Measurements from ENCODE around the gene TFB1M.
"Not testable (repeated sequence)": the region's sequence is repeated elsewhere in the genome, so short reads cannot be mapped to it uniquely, and the experiment has no call there.

Gene TFB1M

DNA sequence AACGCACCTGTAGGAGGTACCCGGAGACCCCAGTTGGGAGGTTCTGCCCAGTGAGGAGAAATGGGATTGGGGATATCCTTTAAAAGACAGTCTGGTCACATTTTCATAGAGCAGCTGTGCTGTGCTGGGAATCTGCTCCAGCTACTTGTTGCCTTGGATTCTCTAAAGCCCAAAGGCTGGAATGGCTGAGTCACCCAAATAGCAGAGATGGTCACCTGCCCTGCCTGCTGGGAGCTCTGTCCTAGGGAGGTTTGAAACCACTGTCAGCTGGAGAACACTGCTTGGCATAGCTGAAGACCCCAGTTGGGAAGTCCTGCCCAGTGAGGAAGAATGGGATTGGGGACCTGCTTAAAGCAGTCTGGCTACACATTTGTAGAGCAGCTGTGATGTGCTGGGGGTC is 34.8 kb upstream of the TFB1M start:
- Histone ChIP-seq H3K9me3 (ENCODE audit: low read depth, low read length) (no peaks in the 10 kb centered on the region), H3K27ac (no peak overlapping the region), H3K4me3 (no peak overlapping the region), H3K9ac (ENCODE audit: insufficient read length) (no peak overlapping the region), H3K36me3 (ENCODE audit: insufficient read depth, low read length) (no peaks in the 10 kb centered on the region)
- no peak for DNase-seq (ENCODE audit: low read depth, low spot score)
- TF ChIP-seq EZH2 (IDR thresholded peaks at IDR 0.05) = no peak
- TF ChIP-seq FOXP2 (optimal IDR thresholded peaks at IDR 0.05; ENCODE audit: control extremely low read depth, extremely low read length, insufficient read depth) = no peak
- no peak for TF ChIP-seq POLR2AphosphoS5 (IDR thresholded peaks at IDR 0.05; ENCODE audit: borderline replicate concordance, low read depth, low read length)

DNA sequence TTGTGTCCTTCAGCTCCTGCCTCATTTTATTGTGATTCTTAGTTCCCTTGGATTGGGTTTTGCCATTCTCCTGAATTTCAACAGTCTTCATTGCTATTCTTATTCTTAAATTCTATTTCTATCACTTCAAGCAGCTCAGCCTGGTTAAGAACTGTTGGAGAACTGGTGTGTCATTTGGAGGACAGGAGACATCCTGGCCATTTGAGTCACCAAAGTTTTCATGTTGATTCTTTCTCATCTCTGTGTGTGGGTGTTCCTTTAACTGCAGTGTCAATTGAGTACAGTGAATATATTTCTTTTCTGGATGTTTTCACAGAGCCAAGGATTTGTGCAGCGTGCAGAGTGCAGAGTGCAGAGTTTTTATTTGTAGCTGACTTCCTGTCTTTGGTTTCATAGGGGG is 33.5 kb upstream of the TFB1M start:
- Histone ChIP-seq H3K9ac (ENCODE audit: insufficient read length) (no peak overlapping the region), H3K4me3 (no peak overlapping the region), H3K27ac (no peak overlapping the region), H3K36me3 (ENCODE audit: insufficient read depth, low read length) (no peaks in the 10 kb centered on the region), H3K9me3 (ENCODE audit: low read depth, low read length) (no peaks in the 10 kb centered on the region)
- TF ChIP-seq FOXP2 (optimal IDR thresholded peaks at IDR 0.05; ENCODE audit: control extremely low read depth, extremely low read length, insufficient read depth) (no peak), EZH2 (IDR thresholded peaks at IDR 0.05) (no peak), POLR2AphosphoS5 (IDR thresholded peaks at IDR 0.05; ENCODE audit: borderline replicate concordance, low read depth, low read length) (no peak)
- DNase-seq (ENCODE audit: low read depth, low spot score) = no peak

DNA sequence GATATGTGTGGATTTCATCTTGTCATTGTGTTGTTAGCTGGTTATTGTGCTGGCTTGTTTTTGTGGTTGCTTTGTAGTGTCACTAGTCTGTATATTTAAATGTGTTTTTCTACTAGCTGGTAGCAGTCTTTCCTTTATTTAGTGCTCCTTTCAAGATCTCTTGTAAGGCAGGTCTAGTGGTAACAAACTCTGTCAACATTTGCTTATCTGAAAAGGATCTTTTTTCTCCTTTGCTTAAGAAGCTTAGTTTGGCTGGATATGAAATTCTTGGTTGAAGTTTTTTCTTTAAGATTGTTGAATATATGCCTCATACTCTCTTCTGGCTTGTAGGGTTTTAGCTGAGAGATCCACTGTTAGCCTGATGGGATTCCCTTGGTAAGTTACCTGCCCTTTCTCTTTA is 32.7 kb upstream of the TFB1M start:
- Histone ChIP-seq H3K36me3 (ENCODE audit: insufficient read depth, low read length) (no peaks in the 10 kb centered on the region), H3K9ac (ENCODE audit: insufficient read length) (no peak overlapping the region), H3K27ac (no peak overlapping the region), H3K9me3 (ENCODE audit: low read depth, low read length) (no peaks in the 10 kb centered on the region), H3K4me3 (no peak overlapping the region)
- TF ChIP-seq FOXP2 (optimal IDR thresholded peaks at IDR 0.05; ENCODE audit: control extremely low read depth, extremely low read length, insufficient read depth) (no peak), POLR2AphosphoS5 (IDR thresholded peaks at IDR 0.05; ENCODE audit: borderline replicate concordance, low read depth, low read length) (no peak)
- no peak for DNase-seq (ENCODE audit: low read depth, low spot score)

DNA sequence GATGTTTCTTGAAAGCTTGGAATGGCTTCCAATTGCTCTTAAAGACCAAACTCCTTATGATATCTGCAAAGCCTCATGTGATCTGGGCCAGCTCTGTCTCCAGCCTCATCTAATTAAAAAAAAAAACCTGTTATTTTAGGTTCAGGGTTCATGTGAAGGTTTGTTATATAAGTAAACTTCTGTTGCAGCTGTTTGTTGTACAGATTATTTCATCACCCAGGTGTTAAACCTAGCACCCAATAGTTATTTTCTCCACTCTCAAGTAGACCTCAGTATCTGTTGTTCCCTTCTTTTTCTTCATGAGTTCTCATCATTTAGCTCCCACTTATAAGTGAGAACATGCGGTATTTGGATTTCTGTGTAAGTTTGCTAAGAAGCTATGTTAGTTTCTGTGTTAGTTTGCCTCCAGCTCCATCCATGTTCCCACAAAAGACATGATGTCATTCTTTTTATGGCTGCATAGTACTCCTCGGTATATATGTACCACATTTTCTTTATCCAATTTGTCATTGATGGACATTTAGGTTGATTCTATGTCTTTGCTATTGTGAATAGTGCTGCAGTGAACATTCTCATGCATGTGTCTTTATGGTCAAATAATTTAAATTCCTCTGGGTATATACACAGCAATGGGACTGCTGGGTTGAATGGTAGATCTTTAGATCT is 30.2 kb upstream of the TFB1M start:
- no peak for TF ChIP-seq FOXP2 (optimal IDR thresholded peaks at IDR 0.05; ENCODE audit: control extremely low read depth, extremely low read length, insufficient read depth)
- no peak for TF ChIP-seq EZH2 (IDR thresholded peaks at IDR 0.05)
- TF ChIP-seq POLR2AphosphoS5 (IDR thresholded peaks at IDR 0.05; ENCODE audit: borderline replicate concordance, low read depth, low read length) = no peak
- no peaks in the 10 kb centered on the region for H3K36me3 ChIP-seq (ENCODE audit: insufficient read depth, low read length)
- no peak overlapping the region for H3K4me3 ChIP-seq
- H3K9me3 ChIP-seq (ENCODE audit: low read depth, low read length) = no peaks in the 10 kb centered on the region
- DNase-seq (ENCODE audit: low read depth, low spot score) = no peak
- no peak overlapping the region for H3K27ac ChIP-seq
- H3K9ac ChIP-seq (ENCODE audit: insufficient read length) = no peak overlapping the region

DNA sequence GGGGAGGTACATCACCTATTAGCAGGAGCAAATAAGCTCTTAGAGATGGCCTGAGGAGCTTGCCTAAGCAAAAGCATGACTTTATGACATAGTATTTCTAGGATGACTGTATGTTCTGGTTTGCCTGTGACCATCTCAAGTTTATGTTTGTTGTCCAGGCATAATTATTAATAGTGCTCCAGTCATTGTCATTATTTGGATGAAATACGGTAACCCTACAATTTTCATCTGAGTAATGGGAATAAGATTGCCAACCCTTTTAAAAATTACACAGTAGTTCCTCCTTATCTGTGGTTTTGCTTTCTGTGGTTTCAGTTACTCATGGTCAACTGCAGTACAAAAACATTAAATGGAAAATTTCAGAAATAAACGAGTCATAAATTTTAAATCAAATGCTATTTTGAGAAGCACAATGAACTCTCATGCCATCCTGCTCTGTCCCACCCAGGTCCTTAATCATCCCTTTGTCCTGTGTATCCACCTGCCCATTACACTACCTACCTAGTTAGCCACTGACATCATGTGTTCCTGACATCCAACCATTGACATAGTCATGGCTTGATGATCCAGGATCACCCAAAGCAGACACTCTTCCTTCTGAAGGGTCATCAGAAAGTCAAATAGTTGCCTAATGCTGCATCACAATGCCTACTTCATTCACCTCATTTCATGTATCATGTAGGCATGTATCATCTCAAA is 27.0 kb upstream of the TFB1M start:
- H3K9ac ChIP-seq (ENCODE audit: insufficient read length) = no peak overlapping the region
- TF ChIP-seq EZH2 (IDR thresholded peaks at IDR 0.05) (no peak), FOXP2 (optimal IDR thresholded peaks at IDR 0.05; ENCODE audit: control extremely low read depth, extremely low read length, insufficient read depth) (no peak), POLR2AphosphoS5 (IDR thresholded peaks at IDR 0.05; ENCODE audit: borderline replicate concordance, low read depth, low read length) (no peak)
- H3K4me3 ChIP-seq = no peak overlapping the region
- H3K27ac ChIP-seq = no peak overlapping the region
- DNase-seq (ENCODE audit: low read depth, low spot score) = no peak
- H3K36me3 ChIP-seq (ENCODE audit: insufficient read depth, low read length) = no peaks in the 10 kb centered on the region
- H3K9me3 ChIP-seq (ENCODE audit: low read depth, low read length) = no peaks in the 10 kb centered on the region

DNA sequence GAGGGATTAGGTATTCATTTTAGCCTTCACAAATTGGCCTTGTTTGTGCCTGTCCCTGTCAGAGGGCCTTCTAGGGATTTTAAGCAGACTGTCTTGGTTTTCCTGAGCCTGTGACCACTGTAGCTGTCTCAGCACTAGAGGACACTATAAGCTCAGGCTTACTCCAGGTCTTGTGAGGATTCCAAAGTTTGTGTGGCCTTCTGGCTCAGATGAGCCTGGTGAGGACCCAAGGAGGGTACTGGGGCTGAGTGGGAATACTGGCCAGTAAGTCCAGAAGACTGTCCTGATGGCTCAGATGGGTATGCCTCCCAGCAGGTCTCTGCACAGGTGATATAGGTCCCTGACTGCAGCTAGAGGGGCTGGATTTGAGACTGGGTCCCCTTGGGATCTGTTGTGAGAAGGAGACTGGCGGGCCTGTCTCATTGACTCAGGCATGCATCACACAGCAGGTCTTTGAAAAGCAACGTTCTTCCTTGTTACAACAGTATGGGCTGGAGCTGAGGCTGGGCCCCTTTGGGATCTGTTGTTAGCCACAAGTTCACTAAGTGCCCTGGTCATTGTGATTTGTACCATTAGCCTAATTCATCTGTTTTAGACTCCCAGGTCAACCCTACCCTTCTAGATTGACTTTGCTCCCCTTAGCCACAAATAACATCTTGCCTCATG is 26.3 kb upstream of the TFB1M start:
- DNase-seq (ENCODE audit: low read depth, low spot score) = no peak
- Histone ChIP-seq H3K27ac (no peak overlapping the region), H3K36me3 (ENCODE audit: insufficient read depth, low read length) (no peaks in the 10 kb centered on the region), H3K4me3 (no peak overlapping the region), H3K9ac (ENCODE audit: insufficient read length) (no peak overlapping the region), H3K9me3 (ENCODE audit: low read depth, low read length) (no peaks in the 10 kb centered on the region)
- TF ChIP-seq POLR2AphosphoS5 (IDR thresholded peaks at IDR 0.05; ENCODE audit: borderline replicate concordance, low read depth, low read length) = no peak
- TF ChIP-seq FOXP2 (optimal IDR thresholded peaks at IDR 0.05; ENCODE audit: control extremely low read depth, extremely low read length, insufficient read depth) = no peak
- TF ChIP-seq EZH2 (IDR thresholded peaks at IDR 0.05) = no peak

DNA sequence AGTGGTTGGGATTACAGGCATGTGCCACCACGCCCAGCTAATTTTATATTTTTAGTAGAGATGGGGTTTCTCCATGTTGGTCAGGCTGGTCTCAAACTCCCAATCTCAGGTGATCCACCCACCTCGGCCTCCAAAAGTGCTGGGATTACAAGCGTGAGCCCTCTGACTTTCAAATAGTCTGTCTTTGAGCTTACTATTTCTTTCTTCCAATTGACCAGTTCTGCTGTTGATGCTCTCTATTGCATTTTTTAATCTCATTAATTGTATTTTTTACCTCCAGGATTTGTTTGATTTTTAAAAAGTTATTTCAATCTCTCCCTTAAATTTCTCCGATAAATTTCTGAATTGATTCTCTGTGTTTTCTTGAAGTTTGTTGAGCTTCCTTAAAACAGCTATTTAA is 25.6 kb upstream of the TFB1M start:
- not testable (repeated sequence) for H3K9ac ChIP-seq (ENCODE audit: insufficient read length); H3K27ac ChIP-seq; H3K4me3 ChIP-seq; DNase-seq (ENCODE audit: low read depth, low spot score); H3K9me3 ChIP-seq (ENCODE audit: low read depth, low read length); H3K36me3 ChIP-seq (ENCODE audit: insufficient read depth, low read length)

DNA sequence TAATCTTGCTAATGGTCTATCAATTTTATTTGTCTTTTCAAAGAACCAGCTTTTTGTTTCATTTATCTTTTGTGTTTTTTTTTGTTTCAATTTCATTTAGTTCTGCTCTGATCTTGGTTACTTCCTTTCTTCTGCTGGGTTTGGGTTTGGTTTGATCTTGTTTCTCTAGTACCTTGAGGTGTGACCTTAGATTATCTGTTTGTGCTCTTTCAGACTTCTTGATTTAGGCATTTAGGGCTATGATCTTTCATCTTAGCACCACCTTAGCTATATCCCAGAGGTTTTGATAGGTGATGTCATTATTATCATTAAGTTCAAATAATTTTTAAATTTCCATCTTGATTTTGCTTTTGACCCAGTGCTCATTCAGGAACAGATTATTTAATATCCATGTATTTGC is 24.0 kb upstream of the TFB1M start:
- not testable (repeated sequence) for H3K4me3 ChIP-seq; H3K9ac ChIP-seq (ENCODE audit: insufficient read length); H3K27ac ChIP-seq; H3K9me3 ChIP-seq (ENCODE audit: low read depth, low read length); DNase-seq (ENCODE audit: low read depth, low spot score); H3K36me3 ChIP-seq (ENCODE audit: insufficient read depth, low read length)

DNA sequence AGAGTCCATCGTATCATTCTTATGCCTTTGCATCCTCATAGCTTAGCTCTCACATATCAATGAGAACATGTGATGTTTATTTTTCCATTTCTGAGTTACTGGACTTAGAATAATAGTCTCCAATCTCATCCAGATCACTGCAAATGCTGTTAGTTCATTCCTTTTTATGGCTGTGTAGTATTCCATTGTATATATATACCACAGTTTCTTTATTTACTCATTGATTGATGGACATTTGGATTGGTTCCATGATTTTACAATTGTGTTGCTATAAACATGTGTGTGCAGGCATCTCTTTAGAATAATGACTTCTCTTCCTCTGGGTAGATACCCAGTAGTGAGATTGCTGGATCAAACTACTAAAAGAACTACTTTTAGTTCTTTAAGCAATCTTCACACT is 21.0 kb upstream of the TFB1M start:
- DNase-seq (ENCODE audit: low read depth, low spot score) = no peak
- Histone ChIP-seq H3K9me3 (ENCODE audit: low read depth, low read length) (no peaks in the 10 kb centered on the region), H3K4me3 (no peak overlapping the region), H3K9ac (ENCODE audit: insufficient read length) (no peak overlapping the region), H3K36me3 (ENCODE audit: insufficient read depth, low read length) (no peaks in the 10 kb centered on the region), H3K27ac (no peak overlapping the region)
- no peak for TF ChIP-seq POLR2AphosphoS5 (IDR thresholded peaks at IDR 0.05; ENCODE audit: borderline replicate concordance, low read depth, low read length)
- no peak for TF ChIP-seq EZH2 (IDR thresholded peaks at IDR 0.05)
- TF ChIP-seq FOXP2 (optimal IDR thresholded peaks at IDR 0.05; ENCODE audit: control extremely low read depth, extremely low read length, insufficient read depth) = no peak

DNA sequence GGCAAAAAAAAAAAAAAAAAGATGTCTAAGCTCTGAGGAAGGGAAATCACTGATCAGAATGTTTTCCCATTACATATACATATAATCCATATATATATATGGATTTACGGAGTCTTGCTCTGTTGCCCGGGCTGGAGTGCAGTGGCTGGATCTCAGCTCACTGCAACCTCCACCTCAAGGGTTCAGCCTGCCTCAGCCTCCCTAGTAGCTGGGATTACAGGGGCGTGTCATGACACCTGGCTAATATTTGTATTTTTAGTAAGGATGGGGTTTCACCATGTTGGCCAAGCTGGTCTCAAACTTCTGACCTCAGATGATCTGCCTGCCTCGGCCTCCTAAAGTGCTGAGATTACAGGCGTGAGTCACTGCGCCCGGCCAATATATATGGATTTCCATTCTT is 19.8 kb upstream of the TFB1M start:
- not testable (repeated sequence) for H3K27ac ChIP-seq; H3K36me3 ChIP-seq (ENCODE audit: insufficient read depth, low read length); H3K9me3 ChIP-seq (ENCODE audit: low read depth, low read length); DNase-seq (ENCODE audit: low read depth, low spot score); H3K9ac ChIP-seq (ENCODE audit: insufficient read length); H3K4me3 ChIP-seq

Measured in SK-N-MC (cell line).